GM23338 (cell line): ENCODE results near the gene SRPK1. TPM values are rescaled to one million over a fixed set of nuclear protein-coding genes. Genes with fewer than 3 reads are reported as not detected.

ENCODE experiments used
- ATAC-seq: fragments of 200-7000 bp; cut with Tn5 transposase; 3 replicates; pipeline ENCODE4 v1.9.1; 2020
- DNase-seq: peaks from one replicate; pipeline ENCODE4 v3.0.0-alpha.2; 2015; ENCODE audit warnings: low spot score
- H2AFZ ChIP-seq: fragments of 200-600 bp; sonication (generic); 2 replicates; pipeline ENCODE4 v1.8.0; 2016; ENCODE audit warnings: antibody characterized with exemption, mild to moderate bottlenecking, moderate library complexity
- H3F3A ChIP-seq: fragments of 200-600 bp; sonication (generic); replicated peaks from 2 replicates; pipeline ENCODE4 v1.8.0; 2017; ENCODE audit warnings: antibody characterized with exemption, mixed run types, low read depth
- H3K27ac ChIP-seq: fragments of 200-600 bp; sonication (generic); 2 replicates; pipeline ENCODE4 v1.6.1; 2016; ENCODE audit warnings: low read depth
- H3K27me3 ChIP-seq: fragments of 200-600 bp; sonication (generic); 2 replicates; pipeline ENCODE4 v1.8.0; 2016; ENCODE audit warnings: mild to moderate bottlenecking, mixed run types, moderate library complexity; ENCODE audit not compliant: insufficient read depth
- H3K36me3 ChIP-seq: fragments of 200-600 bp; sonication (generic); 2 replicates; pipeline ENCODE4 v1.8.0; 2016; ENCODE audit warnings: mild to moderate bottlenecking; ENCODE audit not compliant: insufficient read depth
- H3K4me1 ChIP-seq: fragments of 200-600 bp; sonication (generic); 2 replicates; pipeline ENCODE4 v1.8.0; 2016; ENCODE audit warnings: mild to moderate bottlenecking, moderate library complexity; ENCODE audit not compliant: insufficient read depth
- H3K4me2 ChIP-seq: fragments of 200-600 bp; sonication (generic); 2 replicates; pipeline ENCODE4 v1.7.1; 2017; ENCODE audit warnings: mixed run types
- H3K4me3 ChIP-seq: fragments of 200-600 bp; sonication (generic); 2 replicates; pipeline ENCODE4 v1.6.1; 2016; ENCODE audit warnings: mixed run types
- H3K79me2 ChIP-seq: fragments of 200-600 bp; sonication (generic); replicated peaks from 2 replicates; pipeline ENCODE4 v1.8.0; 2017; ENCODE audit warnings: mild to moderate bottlenecking; ENCODE audit not compliant: insufficient read depth
- H3K9me2 ChIP-seq: fragments of 200-600 bp; sonication (generic); 2 replicates; pipeline ENCODE4 v1.8.0; 2017; ENCODE audit not compliant: insufficient read depth
- H4K20me1 ChIP-seq: fragments of 200-600 bp; sonication (generic); replicated peaks from 2 replicates; pipeline ENCODE4 v1.8.0; 2017; ENCODE audit warnings: mild to moderate bottlenecking; ENCODE audit not compliant: insufficient read depth
- H3K27ac Mint-ChIP-seq: 2 replicates; pipeline ENCODE4 v1.8.0; 2020; ENCODE audit warnings: inconsistent platforms, mild to moderate bottlenecking, moderate library complexity, mixed read lengths
- H3K27me3 Mint-ChIP-seq: 3 replicates; pipeline ENCODE4 v1.8.0; 2022; ENCODE audit warnings: low read depth, mild to moderate bottlenecking, moderate library complexity, mixed read lengths, inconsistent platforms; ENCODE audit not compliant: insufficient read depth, poor library complexity
- H3K36me3 Mint-ChIP-seq: 3 replicates; pipeline ENCODE4 v1.8.0; 2021; ENCODE audit warnings: low read depth, mild to moderate bottlenecking, inconsistent platforms, moderate library complexity, mixed read lengths
- H3K4me1 Mint-ChIP-seq: 3 replicates; pipeline ENCODE4 v1.8.0; 2020; ENCODE audit warnings: mild to moderate bottlenecking, inconsistent platforms, mixed read lengths
- H3K4me3 Mint-ChIP-seq: 3 replicates; pipeline ENCODE4 v1.8.0; 2021; ENCODE audit warnings: moderate library complexity, mild to moderate bottlenecking, inconsistent platforms, mixed read lengths
- H3K9me3 Mint-ChIP-seq: 3 replicates; pipeline ENCODE4 v1.8.0; 2020; ENCODE audit warnings: moderate library complexity, mild to moderate bottlenecking, inconsistent platforms, mixed read lengths
- CREB1 ChIP-seq: fragments of 250-450 bp; sonication (Bioruptor Pico); IDR thresholded peaks from 2 replicates; pipeline ENCODE4 v1.5.0; 2020; ENCODE audit warnings: low read depth, mild to moderate bottlenecking, moderate library complexity
- CTCF ChIP-seq, 2 experiments: fragments of 200-600 bp in 1 of 2; sonication (generic) in 1 of 2; conservative IDR thresholded peaks; 2 replicates each; pipeline versions ENCODE4 v1.5.1 to v1.6.1; 2016 to 2017; ENCODE audit warnings: antibody characterized with exemption in 2 of 2, low read depth in 2 of 2, mild to moderate bottlenecking in 2 of 2, moderate library complexity in 1 of 2
- EZH2 ChIP-seq: fragments of 200-600 bp; sonication (generic); IDR thresholded peaks from one replicate; pipeline ENCODE4 v1.8.0; 2017; ENCODE audit warnings: antibody characterized with exemption, mild to moderate bottlenecking, low read depth; ENCODE audit not compliant: unreplicated experiment
- EZH2phosphoT487 ChIP-seq: fragments of 200-600 bp; sonication (generic); IDR thresholded peaks from one replicate; pipeline ENCODE4 v1.8.1; 2018; ENCODE audit warnings: antibody characterized with exemption; ENCODE audit not compliant: unreplicated experiment
- JUNB ChIP-seq: IDR thresholded peaks from one replicate; pipeline ENCODE4 v1.6.1; 2016; ENCODE audit warnings: antibody characterized with exemption; ENCODE audit not compliant: unreplicated experiment
- POLR2AphosphoS5 ChIP-seq: IDR thresholded peaks from 2 replicates; pipeline ENCODE4 v1.6.1; 2016; ENCODE audit warnings: antibody characterized with exemption, low read depth
- ZNF114 ChIP-seq: fragments of 250-450 bp; sonication (Bioruptor Pico); IDR thresholded peaks from 2 replicates; pipeline ENCODE4 v1.5.0; 2020; ENCODE audit warnings: mild to moderate bottlenecking, moderate library complexity
- long read RNA-seq: library from polyadenylated mRNA; unstranded; transcript quantifications from one replicate; pipeline ENCODE4 v2.0.0, GENCODE V29; 2020; ENCODE audit not compliant: unreplicated experiment
- polyA plus RNA-seq: library from polyadenylated mRNA; unstranded; fragments of >200 nt; fragmentation: Nextera tagmentation; extraction: Ambion mirVana; gene quantifications from 2 replicates; pipeline ENCODE4 v1.2.1, GENCODE V29; 2016
- total RNA-seq: library from RNA; depleted of rRNA; stranded (reverse); fragments of >200 nt; shearing (Covaris generic); gene quantifications from 2 replicates; pipeline ENCODE4 v1.2.3, GENCODE V29; 2014; rRNA removed
- TF ChIP-seq, protein P1 (sequence below): IDR thresholded peaks from one replicate; pipeline ENCODE4 v1.6.1; 2018; ENCODE audit warnings: antibody characterized with exemption; ENCODE audit not compliant: unreplicated experiment

The SRPK1 gene
- 153 and 175 TPM in 2 replicates for total RNA-seq
- 168 and 202 TPM in 2 replicates for polyA plus RNA-seq
- long read RNA-seq, full-length matches to known transcripts, result 5 of 72 reads
- long read RNA-seq, partial matches to known transcripts, result 63 of 72 reads
- long read RNA-seq, other reads (novel, unspliced or antisense), result 4 of 72 reads

GRCh38 chr6:35920793-35921732, at the start of gene SRPK1:
Gene SRPK1 (minus strand): TSS chr6:35921098. CDS start chr6:35921056, 42 bp downstream.
- Mint-ChIP-seq H3K36me3 (peaks cover 31% of the 10 kb centered on the region), H3K27me3 (peaks cover 6% of the 10 kb centered on the region), H3K4me3 (peak within 1 kb of the TSS; percentile 96), H3K9me3 (no peaks in the 10 kb centered on the region), H3K4me1 (peaks cover 30% of the 10 kb centered on the region), H3K27ac (peak within 1 kb of the TSS; percentile 95)
- Histone ChIP-seq H3K4me1 (peaks cover 15% of the 10 kb centered on the region), H3K36me3 (peaks cover 17% of the 10 kb centered on the region), H4K20me1 (peaks cover 35% of the 10 kb centered on the region), H3K27ac (peak within 1 kb of the TSS; percentile 46), H3K4me2 (peak within 1 kb of the TSS; percentile 95), H2AFZ (peak within 1 kb of the TSS; percentile 92), H3K27me3 (no peaks in the 10 kb centered on the region), H3F3A (no peaks in the 10 kb centered on the region), H3K79me2 (peaks cover 44% of the 10 kb centered on the region), H3K4me3 (peak within 1 kb of the TSS; percentile 98), H3K9me2 (no peaks in the 10 kb centered on the region)
- peak; percentile 92 for DNase-seq
- peak; percentile 72 for ATAC-seq
- TF ChIP-seq POLR2AphosphoS5 (peak; percentile 98), EZH2phosphoT487 (no peak), CTCF (conservative IDR thresholded peaks at IDR 0.05; ENCODE audit: low read depth in 2 of 2) (no peak)
- TF ChIP-seq, protein P1, sequence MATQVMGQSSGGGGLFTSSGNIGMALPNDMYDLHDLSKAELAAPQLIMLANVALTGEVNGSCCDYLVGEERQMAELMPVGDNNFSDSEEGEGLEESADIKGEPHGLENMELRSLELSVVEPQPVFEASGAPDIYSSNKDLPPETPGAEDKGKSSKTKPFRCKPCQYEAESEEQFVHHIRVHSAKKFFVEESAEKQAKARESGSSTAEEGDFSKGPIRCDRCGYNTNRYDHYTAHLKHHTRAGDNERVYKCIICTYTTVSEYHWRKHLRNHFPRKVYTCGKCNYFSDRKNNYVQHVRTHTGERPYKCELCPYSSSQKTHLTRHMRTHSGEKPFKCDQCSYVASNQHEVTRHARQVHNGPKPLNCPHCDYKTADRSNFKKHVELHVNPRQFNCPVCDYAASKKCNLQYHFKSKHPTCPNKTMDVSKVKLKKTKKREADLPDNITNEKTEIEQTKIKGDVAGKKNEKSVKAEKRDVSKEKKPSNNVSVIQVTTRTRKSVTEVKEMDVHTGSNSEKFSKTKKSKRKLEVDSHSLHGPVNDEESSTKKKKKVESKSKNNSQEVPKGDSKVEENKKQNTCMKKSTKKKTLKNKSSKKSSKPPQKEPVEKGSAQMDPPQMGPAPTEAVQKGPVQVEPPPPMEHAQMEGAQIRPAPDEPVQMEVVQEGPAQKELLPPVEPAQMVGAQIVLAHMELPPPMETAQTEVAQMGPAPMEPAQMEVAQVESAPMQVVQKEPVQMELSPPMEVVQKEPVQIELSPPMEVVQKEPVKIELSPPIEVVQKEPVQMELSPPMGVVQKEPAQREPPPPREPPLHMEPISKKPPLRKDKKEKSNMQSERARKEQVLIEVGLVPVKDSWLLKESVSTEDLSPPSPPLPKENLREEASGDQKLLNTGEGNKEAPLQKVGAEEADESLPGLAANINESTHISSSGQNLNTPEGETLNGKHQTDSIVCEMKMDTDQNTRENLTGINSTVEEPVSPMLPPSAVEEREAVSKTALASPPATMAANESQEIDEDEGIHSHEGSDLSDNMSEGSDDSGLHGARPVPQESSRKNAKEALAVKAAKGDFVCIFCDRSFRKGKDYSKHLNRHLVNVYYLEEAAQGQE, result peak; percentile 22

DNA sequence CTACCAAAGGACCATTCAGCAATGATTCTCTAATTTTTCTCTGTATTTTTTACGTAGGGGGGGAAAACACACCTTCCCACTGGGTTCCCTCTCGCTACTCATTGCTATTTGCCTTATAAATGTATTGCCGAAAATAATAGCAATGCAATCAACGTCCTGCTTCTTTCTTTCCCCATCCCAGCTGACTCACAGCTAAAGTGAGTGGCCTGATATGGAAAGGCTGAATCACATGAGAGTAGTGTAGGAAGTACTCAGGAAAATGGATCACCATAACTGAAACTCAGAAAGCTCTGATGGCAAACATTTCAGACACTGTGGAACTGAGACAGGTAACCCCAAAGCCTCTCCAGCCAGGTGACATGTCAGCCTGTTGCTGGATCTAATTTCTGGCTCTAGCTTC, 49.3 kb upstream of the SRPK1 start:
- Histone ChIP-seq H3K36me3 (no peaks in the 10 kb centered on the region), H3K9me2 (no peaks in the 10 kb centered on the region), H3K4me2 (no peak overlapping the region), H3K4me3 (no peak overlapping the region), H2AFZ (no peak overlapping the region; the same call in 1 of the 2 replicates), H3K4me1 (0 out of 2 replicates have a peak, but pooled peaks cover 5% of the 10 kb centered on the region), H3K27ac (no peak overlapping the region), H3K27me3 (no peaks in the 10 kb centered on the region), H3K79me2 (no peaks in the 10 kb centered on the region), H4K20me1 (no peaks in the 10 kb centered on the region), H3F3A (no peaks in the 10 kb centered on the region)
- no peaks in the 10 kb centered on the region for H3K36me3 Mint-ChIP-seq
- no peak overlapping the region for H3K4me3 Mint-ChIP-seq
- H3K27me3 Mint-ChIP-seq, result no peaks in the 10 kb centered on the region
- peaks cover 8% of the 10 kb centered on the region for H3K4me1 Mint-ChIP-seq
- ATAC-seq (no peak), DNase-seq (no peak)
- no peaks in the 10 kb centered on the region for H3K9me3 Mint-ChIP-seq
- no peak overlapping the region for H3K27ac Mint-ChIP-seq
- no peak for TF ChIP-seq CREB1 (CRISPR knock-in tag)
- no peak for TF ChIP-seq EZH2
- no peak for TF ChIP-seq JUNB
- no peak for TF ChIP-seq ZNF114 (CRISPR knock-in tag)
